GM12891 (cell line): Measurements from ENCODE around the gene MATR3.

Source experiments
- POLR2A ChIP-seq: IDR thresholded peaks from 2 replicates; pipeline ENCODE4 v1.6.1; 2011; ENCODE audit warnings: low read depth, low read length, control low read depth
- POLR2AphosphoS5 ChIP-seq: IDR thresholded peaks from 2 replicates; pipeline ENCODE4 v1.6.1; 2011; ENCODE audit warnings: low read depth, low read length, control low read depth
- SPI1 ChIP-seq: IDR thresholded peaks from 2 replicates; pipeline ENCODE4 v1.6.1; 2011; ENCODE audit warnings: low read depth, low read length, control low read depth

DNA sequence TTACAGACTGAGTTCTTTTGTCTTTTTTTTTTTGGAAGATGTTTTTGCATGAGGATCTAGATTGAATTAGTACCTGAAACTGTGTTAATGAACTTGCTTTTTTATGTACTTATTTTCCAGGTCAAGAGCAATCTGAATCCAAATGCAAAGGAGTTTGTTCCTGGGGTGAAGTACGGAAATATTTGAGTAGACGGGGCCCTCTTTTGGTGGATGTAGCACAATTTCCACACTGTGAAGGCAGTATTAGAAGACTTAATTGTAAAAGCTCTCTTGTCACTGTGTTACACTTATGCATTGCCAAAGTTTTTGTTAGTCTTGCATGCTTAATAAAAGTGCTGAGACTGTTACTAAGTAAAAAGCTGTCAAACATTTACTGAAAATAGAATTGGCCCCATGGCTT, 75.1 kb downstream of the MATR3 start:
- TF ChIP-seq POLR2A = no peak
- no peak for TF ChIP-seq POLR2AphosphoS5
- TF ChIP-seq SPI1 = no peak
